Measurements from ENCODE around the gene RPS15.

Gene RPS15

DNA sequence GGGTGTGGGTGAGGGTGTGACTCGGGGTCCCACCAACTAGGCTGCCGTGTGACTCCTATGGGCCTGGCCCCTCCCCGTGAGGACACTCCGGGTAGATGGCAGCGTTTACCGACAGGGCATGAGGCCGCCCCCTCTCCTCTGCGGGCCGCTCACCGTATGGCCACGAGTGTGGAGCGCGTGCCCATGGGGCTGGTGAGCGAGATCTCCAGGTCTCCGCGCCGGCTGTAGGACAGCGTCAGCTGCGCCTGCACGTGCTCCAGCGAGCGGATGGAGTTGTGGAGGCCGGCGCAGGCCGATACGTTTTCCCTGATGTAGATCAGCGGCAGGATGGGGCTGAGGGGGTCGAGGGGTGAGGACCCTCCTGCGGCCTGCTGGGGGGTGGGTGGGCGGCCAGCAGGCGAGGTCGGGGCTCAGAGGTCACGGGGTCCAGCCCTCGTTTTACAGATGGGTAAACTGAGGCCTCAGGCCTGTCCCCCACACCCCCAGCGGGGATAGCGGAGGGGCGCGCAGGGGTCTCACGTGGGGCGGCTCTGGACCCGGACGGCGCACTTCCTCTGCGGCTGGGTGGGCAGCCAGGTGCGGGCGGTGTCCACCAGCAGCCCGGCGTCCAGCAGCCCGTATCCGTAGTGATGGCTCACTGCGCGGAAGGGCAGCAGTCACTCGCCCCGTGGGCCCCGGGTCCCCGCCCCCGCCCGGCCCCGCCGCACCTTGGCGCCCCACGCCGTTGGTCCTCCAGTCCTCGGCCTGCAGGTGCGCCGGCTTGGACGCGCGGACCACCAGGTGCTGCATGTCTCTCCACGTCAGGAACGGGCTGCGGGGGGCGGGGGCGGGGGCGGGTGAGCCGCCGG lies 45.2 kb downstream of the RPS15 start:
- ATAC-seq: no peak
- TF ChIP-seq TOX (CRISPR knock-in tag; IDR thresholded peaks at IDR 0.05; ENCODE audit: borderline replicate concordance) (no peak), ESRRG (CRISPR knock-in tag; IDR thresholded peaks at IDR 0.05) (no peak), RARB (CRISPR knock-in tag; IDR thresholded peaks at IDR 0.05) (no peak), ZC3H10 (CRISPR knock-in tag; IDR thresholded peaks at IDR 0.05) (no peak), ARNTL (CRISPR knock-in tag; IDR thresholded peaks at IDR 0.05; ENCODE audit: borderline replicate concordance, low read depth) (no peak), ZFP3 (CRISPR knock-in tag; IDR thresholded peaks at IDR 0.05) (no peak), ZNF8 (CRISPR knock-in tag; IDR thresholded peaks at IDR 0.05) (no peak), TCF4 (CRISPR knock-in tag; IDR thresholded peaks at IDR 0.05; ENCODE audit: borderline replicate concordance) (no peak), GLIS3 (CRISPR knock-in tag; IDR thresholded peaks at IDR 0.05) (no peak), ZNF565 (CRISPR knock-in tag; conservative IDR thresholded peaks at IDR 0.05; ENCODE audit: low read depth) (no peak), BACH2 (CRISPR knock-in tag; IDR thresholded peaks at IDR 0.05; ENCODE audit: borderline replicate concordance) (no peak), PPARA (CRISPR knock-in tag; IDR thresholded peaks at IDR 0.05; ENCODE audit: borderline replicate concordance) (no peak), CSDC2 (CRISPR knock-in tag; IDR thresholded peaks at IDR 0.05) (no peak)
- TF ChIP-seq, protein P1, sequence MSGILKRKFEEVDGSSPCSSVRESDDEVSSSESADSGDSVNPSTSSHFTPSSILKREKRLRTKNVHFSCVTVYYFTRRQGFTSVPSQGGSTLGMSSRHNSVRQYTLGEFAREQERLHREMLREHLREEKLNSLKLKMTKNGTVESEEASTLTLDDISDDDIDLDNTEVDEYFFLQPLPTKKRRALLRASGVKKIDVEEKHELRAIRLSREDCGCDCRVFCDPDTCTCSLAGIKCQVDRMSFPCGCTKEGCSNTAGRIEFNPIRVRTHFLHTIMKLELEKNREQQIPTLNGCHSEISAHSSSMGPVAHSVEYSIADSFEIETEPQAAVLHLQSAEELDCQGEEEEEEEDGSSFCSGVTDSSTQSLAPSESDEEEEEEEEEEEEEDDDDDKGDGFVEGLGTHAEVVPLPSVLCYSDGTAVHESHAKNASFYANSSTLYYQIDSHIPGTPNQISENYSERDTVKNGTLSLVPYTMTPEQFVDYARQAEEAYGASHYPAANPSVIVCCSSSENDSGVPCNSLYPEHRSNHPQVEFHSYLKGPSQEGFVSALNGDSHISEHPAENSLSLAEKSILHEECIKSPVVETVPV (CRISPR knock-in tag; IDR thresholded peaks at IDR 0.05): no peak
- TF ChIP-seq, protein P2, sequence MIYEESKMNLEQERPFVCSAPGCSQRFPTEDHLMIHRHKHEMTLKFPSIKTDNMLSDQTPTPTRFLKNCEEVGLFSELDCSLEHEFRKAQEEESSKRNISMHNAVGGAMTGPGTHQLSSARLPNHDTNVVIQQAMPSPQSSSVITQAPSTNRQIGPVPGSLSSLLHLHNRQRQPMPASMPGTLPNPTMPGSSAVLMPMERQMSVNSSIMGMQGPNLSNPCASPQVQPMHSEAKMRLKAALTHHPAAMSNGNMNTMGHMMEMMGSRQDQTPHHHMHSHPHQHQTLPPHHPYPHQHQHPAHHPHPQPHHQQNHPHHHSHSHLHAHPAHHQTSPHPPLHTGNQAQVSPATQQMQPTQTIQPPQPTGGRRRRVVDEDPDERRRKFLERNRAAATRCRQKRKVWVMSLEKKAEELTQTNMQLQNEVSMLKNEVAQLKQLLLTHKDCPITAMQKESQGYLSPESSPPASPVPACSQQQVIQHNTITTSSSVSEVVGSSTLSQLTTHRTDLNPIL (CRISPR knock-in tag; IDR thresholded peaks at IDR 0.05; ENCODE audit: low read depth): no peak
- TF ChIP-seq, protein P3, sequence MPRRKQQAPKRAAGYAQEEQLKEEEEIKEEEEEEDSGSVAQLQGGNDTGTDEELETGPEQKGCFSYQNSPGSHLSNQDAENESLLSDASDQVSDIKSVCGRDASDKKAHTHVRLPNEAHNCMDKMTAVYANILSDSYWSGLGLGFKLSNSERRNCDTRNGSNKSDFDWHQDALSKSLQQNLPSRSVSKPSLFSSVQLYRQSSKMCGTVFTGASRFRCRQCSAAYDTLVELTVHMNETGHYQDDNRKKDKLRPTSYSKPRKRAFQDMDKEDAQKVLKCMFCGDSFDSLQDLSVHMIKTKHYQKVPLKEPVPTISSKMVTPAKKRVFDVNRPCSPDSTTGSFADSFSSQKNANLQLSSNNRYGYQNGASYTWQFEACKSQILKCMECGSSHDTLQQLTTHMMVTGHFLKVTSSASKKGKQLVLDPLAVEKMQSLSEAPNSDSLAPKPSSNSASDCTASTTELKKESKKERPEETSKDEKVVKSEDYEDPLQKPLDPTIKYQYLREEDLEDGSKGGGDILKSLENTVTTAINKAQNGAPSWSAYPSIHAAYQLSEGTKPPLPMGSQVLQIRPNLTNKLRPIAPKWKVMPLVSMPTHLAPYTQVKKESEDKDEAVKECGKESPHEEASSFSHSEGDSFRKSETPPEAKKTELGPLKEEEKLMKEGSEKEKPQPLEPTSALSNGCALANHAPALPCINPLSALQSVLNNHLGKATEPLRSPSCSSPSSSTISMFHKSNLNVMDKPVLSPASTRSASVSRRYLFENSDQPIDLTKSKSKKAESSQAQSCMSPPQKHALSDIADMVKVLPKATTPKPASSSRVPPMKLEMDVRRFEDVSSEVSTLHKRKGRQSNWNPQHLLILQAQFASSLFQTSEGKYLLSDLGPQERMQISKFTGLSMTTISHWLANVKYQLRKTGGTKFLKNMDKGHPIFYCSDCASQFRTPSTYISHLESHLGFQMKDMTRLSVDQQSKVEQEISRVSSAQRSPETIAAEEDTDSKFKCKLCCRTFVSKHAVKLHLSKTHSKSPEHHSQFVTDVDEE (CRISPR knock-in tag; IDR thresholded peaks at IDR 0.05): no peak

DNA sequence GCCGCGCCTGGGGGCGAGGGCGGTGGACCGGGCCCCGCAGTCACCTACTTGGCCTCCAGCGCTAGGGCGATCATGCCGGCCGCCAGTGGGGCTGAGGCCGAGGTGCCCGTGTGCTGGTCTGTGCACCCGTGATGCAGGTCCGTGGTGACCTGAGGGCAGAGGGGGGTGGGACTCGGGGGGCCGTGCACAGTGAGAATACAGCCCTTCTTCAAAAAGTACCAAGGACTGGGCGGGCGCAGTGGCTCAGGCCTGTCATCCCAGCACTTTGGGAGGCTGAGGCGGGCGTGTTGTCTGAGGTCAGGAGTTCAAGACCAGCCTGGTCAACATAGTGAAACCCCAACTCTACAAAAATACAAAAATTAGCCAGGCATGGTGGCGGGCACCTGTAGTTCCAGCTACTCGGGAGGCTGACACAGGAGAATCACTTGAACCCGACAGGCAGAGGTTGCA lies 45.8 kb downstream of the RPS15 start:
- ATAC-seq: no peak

More for the DNA sequence above, 45.8 kb downstream of the RPS15 start:
- TF ChIP-seq GLIS3 (CRISPR knock-in tag; IDR thresholded peaks at IDR 0.05) (no peak), ZNF70 (CRISPR knock-in tag; IDR thresholded peaks at IDR 0.05) (no peak), ARNTL (CRISPR knock-in tag; IDR thresholded peaks at IDR 0.05; ENCODE audit: borderline replicate concordance, low read depth) (no peak), ZFP30 (CRISPR knock-in tag; IDR thresholded peaks at IDR 0.05) (no peak), ESRRG (CRISPR knock-in tag; IDR thresholded peaks at IDR 0.05) (no peak), TCF4 (CRISPR knock-in tag; IDR thresholded peaks at IDR 0.05; ENCODE audit: borderline replicate concordance) (no peak)
- TF ChIP-seq, protein P4, sequence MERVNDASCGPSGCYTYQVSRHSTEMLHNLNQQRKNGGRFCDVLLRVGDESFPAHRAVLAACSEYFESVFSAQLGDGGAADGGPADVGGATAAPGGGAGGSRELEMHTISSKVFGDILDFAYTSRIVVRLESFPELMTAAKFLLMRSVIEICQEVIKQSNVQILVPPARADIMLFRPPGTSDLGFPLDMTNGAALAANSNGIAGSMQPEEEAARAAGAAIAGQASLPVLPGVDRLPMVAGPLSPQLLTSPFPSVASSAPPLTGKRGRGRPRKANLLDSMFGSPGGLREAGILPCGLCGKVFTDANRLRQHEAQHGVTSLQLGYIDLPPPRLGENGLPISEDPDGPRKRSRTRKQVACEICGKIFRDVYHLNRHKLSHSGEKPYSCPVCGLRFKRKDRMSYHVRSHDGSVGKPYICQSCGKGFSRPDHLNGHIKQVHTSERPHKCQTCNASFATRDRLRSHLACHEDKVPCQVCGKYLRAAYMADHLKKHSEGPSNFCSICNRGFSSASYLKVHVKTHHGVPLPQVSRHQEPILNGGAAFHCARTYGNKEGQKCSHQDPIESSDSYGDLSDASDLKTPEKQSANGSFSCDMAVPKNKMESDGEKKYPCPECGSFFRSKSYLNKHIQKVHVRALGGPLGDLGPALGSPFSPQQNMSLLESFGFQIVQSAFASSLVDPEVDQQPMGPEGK (CRISPR knock-in tag; IDR thresholded peaks at IDR 0.05; ENCODE audit: borderline replicate concordance): no peak
- TF ChIP-seq, protein P1 (CRISPR knock-in tag; IDR thresholded peaks at IDR 0.05): no peak
